Breast epithelium (tissue), 3 donors: Measurements from ENCODE around the gene ANKH.

Experiments
- POLR2A ChIP-seq: fragments of 450-650 bp; IDR thresholded peaks from one replicate; pipeline ENCODE4 v1.6.1; 2016; ENCODE audit warnings: antibody characterized with exemption, mild to moderate bottlenecking, moderate library complexity
- POLR2AphosphoS5 ChIP-seq, 3 donors: sonication (generic); formaldehyde crosslinking; IDR thresholded peaks; one replicate each; pipeline ENCODE4 v1.6.1; 2017; ENCODE audit warnings: antibody characterized with exemption in 3 of 3

DNA sequence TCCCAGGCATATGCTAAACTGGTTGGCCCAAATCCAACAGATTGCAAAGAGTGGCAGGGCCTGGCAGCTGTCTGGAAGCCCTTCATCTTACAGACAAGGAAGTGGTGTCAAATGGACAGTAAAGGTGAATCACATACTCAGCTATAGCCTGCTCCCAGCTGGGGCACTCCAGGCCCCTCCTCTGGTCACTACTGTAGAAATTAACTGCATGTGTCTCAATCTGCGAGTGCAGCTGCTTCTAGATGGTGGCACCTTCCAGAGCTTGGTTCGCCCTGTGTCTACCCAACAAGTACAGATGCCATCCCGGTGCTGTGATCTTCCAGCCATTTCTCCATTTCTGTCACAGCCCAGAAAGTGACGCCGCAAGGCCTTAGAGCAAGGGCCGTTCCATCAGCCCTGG lies 156.9 kb downstream of the ANKH start:
- TF ChIP-seq POLR2AphosphoS5 (IDR thresholded peaks at IDR 0.05) (no peak), POLR2A (no peak)
